ENCODE data around the gene PLSCR4. TPM values are rescaled to one million over a fixed set of nuclear protein-coding genes. Genes with fewer than 3 reads are reported as not detected.

The PLSCR4 gene
- total and polyA plus RNA-seq, 9 of the 15 experiments (the other 6 are each of a cell fraction or from before 2014, with no cell fraction given) = 0.11 to 0.68 (median 0.21) TPM

DNA sequence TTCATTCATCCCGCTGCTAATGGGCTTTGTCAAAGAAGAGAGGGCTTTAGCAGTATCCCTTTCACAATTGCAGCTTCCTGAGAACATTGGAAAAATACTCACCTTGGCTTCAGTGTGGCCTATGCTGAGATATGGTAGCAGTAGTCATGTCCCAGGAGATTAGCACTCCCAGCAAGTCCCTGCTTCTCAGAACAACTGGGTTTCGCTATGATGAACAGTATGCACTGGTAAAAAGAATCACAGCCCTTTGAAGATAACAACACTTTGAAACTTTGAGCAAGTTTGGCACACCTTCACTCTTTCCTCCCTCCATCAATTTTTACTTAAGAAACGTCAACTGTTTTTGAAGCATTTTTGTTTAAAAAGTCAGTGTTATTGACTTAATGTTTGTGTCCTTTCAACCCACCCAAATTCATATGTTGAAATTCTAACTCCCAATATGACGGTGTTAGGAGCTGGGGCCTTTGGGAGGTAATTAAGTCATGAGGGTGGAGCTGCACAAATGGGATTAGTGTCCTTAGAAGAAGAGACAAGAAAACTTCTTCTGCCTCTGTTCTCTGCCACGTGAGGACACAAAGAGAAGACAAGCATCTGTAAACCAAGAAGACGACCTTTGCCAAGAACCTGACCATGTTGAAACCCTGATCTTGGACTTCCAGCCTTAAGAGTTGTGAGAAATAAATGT lies 17.8 kb upstream of the PLSCR4 start (continued):
- TF ChIP-seq, protein P1, sequence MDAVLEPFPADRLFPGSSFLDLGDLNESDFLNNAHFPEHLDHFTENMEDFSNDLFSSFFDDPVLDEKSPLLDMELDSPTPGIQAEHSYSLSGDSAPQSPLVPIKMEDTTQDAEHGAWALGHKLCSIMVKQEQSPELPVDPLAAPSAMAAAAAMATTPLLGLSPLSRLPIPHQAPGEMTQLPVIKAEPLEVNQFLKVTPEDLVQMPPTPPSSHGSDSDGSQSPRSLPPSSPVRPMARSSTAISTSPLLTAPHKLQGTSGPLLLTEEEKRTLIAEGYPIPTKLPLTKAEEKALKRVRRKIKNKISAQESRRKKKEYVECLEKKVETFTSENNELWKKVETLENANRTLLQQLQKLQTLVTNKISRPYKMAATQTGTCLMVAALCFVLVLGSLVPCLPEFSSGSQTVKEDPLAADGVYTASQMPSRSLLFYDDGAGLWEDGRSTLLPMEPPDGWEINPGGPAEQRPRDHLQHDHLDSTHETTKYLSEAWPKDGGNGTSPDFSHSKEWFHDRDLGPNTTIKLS (IDR thresholded peaks at IDR 0.05; ENCODE audit: borderline replicate concordance, low read depth) = no peak
- TF ChIP-seq TARDBP (IDR thresholded peaks at IDR 0.05) = no peak
- no peak for TF ChIP-seq ILF3 (IDR thresholded peaks at IDR 0.05; ENCODE audit: borderline replicate concordance)
- TF ChIP-seq ZNF354B (CRISPR knock-in tag; IDR thresholded peaks at IDR 0.05) = no peak
- TF ChIP-seq, protein P2, sequence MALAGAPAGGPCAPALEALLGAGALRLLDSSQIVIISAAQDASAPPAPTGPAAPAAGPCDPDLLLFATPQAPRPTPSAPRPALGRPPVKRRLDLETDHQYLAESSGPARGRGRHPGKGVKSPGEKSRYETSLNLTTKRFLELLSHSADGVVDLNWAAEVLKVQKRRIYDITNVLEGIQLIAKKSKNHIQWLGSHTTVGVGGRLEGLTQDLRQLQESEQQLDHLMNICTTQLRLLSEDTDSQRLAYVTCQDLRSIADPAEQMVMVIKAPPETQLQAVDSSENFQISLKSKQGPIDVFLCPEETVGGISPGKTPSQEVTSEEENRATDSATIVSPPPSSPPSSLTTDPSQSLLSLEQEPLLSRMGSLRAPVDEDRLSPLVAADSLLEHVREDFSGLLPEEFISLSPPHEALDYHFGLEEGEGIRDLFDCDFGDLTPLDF (CRISPR knock-in tag; IDR thresholded peaks at IDR 0.05) = no peak
- TF ChIP-seq, protein P3, sequence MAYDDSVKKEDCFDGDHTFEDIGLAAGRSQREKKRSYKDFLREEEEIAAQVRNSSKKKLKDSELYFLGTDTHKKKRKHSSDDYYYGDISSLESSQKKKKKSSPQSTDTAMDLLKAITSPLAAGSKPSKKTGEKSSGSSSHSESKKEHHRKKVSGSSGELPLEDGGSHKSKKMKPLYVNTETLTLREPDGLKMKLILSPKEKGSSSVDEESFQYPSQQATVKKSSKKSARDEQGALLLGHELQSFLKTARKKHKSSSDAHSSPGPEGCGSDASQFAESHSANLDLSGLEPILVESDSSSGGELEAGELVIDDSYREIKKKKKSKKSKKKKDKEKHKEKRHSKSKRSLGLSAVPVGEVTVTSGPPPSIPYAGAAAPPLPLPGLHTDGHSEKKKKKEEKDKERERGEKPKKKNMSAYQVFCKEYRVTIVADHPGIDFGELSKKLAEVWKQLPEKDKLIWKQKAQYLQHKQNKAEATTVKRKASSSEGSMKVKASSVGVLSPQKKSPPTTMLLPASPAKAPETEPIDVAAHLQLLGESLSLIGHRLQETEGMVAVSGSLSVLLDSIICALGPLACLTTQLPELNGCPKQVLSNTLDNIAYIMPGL (CRISPR knock-in tag; IDR thresholded peaks at IDR 0.05) = no peak
- no peak for TF ChIP-seq POLR2AphosphoS2 (IDR thresholded peaks at IDR 0.05; ENCODE audit: low read length)
- no peak for TF ChIP-seq ZNF57 (CRISPR knock-in tag; IDR thresholded peaks at IDR 0.05)
- TF ChIP-seq DPF2 (IDR thresholded peaks at IDR 0.05) = no peak
- TF ChIP-seq ZSCAN32 (CRISPR knock-in tag; IDR thresholded peaks at IDR 0.05) = no peak
- TF ChIP-seq, protein P4, sequence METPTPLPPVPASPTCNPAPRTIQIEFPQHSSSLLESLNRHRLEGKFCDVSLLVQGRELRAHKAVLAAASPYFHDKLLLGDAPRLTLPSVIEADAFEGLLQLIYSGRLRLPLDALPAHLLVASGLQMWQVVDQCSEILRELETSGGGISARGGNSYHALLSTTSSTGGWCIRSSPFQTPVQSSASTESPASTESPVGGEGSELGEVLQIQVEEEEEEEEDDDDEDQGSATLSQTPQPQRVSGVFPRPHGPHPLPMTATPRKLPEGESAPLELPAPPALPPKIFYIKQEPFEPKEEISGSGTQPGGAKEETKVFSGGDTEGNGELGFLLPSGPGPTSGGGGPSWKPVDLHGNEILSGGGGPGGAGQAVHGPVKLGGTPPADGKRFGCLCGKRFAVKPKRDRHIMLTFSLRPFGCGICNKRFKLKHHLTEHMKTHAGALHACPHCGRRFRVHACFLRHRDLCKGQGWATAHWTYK (CRISPR knock-in tag; IDR thresholded peaks at IDR 0.05) = no peak
- TF ChIP-seq ZNF316 (IDR thresholded peaks at IDR 0.05) = no peak
